Breast epithelium (tissue), 4 donors: Measurements from ENCODE around the gene TIGD1. TPM values are rescaled to one million over a fixed set of nuclear protein-coding genes. Genes with fewer than 3 reads are reported as not detected.
A peak's percentile ranks its signal among the peaks of the same experiment; 100 is the strongest.

Experiments
- DNase-seq, 2 donors: peaks; one replicate each; pipeline ENCODE4 v3.0.0-alpha.2; 2019; ENCODE audit warnings: low spot score in 2 of 2
- H3K27ac ChIP-seq, 2 donors: fragments of 200-600 bp; sonication (generic) in 1 of 2; one replicate each; pipeline ENCODE4 v1.5.1; 2016 to 2019; ENCODE audit warnings: mild to moderate bottlenecking in 1 of 2
- H3K27me3 ChIP-seq, 2 donors: fragments of 200-600 bp; sonication (generic) in 1 of 2; one replicate each; pipeline versions ENCODE4 v1.5.1 to v1.6.0; 2017 to 2019; ENCODE audit warnings: control low read depth in 1 of 2, mild to moderate bottlenecking in 1 of 2
- H3K36me3 ChIP-seq: fragments of 200-600 bp; one replicate; pipeline ENCODE4 v1.5.1; 2019
- H3K4me1 ChIP-seq, 2 donors: fragments of 200-600 bp; sonication (generic); one replicate each; pipeline ENCODE4 v1.5.1; 2016 to 2019; ENCODE audit warnings: control low read depth in 1 of 2
- H3K4me3 ChIP-seq, 3 donors: fragments of 200-600 bp; sonication (generic); 1 replicate in 2 of 3; 2 replicates in 1 of 3; pipeline ENCODE4 v1.5.1; 2016 to 2019; ENCODE audit warnings: mild to moderate bottlenecking in 3 of 3, moderate library complexity in 2 of 3
- H3K9me3 ChIP-seq, 2 donors: fragments of 200-600 bp; sonication (generic) in 1 of 2; one replicate each; pipeline ENCODE4 v1.5.1; 2016 to 2019; ENCODE audit warnings: control low read depth in 1 of 2
- POLR2A ChIP-seq: fragments of 450-650 bp; IDR thresholded peaks from one replicate; pipeline ENCODE4 v1.6.1; 2016; ENCODE audit warnings: antibody characterized with exemption, mild to moderate bottlenecking, moderate library complexity
- POLR2AphosphoS5 ChIP-seq, 3 donors: sonication (generic); formaldehyde crosslinking; IDR thresholded peaks; one replicate each; pipeline ENCODE4 v1.6.1; 2017; ENCODE audit warnings: antibody characterized with exemption in 3 of 3
- intact Hi-C: fragments of 100-400 bp; cut with DNase I; formaldehyde crosslinking; loops from one replicate; pipeline ENCODE4 v1.15.1; 2023; ENCODE audit warnings: low total_unique reads
- total RNA-seq, 3 donors: library from RNA; depleted of rRNA; stranded (reverse); fragments of >200 nt; gene quantifications; one replicate each; pipeline ENCODE4 v1.1.0, GENCODE V29; 2016
- TF ChIP-seq, protein P1 (sequence below), 3 donors: fragments of 450-650 bp; IDR thresholded peaks; one replicate each; pipeline ENCODE4 v1.5.1; 2016 to 2017; ENCODE audit warnings: antibody characterized with exemption in 3 of 3, mild to moderate bottlenecking in 3 of 3, moderate library complexity in 3 of 3

Gene TIGD1
- total RNA-seq, 3 donors from 2014 or later = 2.9 to 5.6 (median 5.0) TPM

DNA sequence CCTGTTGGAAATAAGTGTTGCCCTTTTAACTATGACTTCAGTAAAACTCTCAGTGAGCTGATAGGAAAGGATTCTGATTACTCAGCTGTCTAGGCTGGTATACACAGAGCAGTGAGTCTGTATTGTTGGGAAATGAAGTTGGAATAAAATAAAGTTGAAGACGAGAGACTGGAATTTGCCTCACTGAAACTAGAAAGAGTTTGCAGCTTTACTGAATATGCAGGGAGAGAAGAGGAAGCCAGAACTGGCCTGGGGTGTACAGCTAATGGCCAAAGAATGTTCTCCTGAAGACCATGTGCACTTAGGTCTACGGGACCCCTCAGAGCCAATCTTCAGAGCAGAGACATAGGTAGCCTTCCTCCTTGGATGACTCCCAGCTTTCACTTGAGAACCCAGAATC, 26.6 kb upstream of the TIGD1 start:
- no peaks in the 10 kb centered on the region for H3K36me3 ChIP-seq
- intact Hi-C loops = no loop called here
- peak overlapping the region; percentile 40 to 41 for H3K27ac ChIP-seq
- H3K4me1 ChIP-seq = no peaks in the 10 kb centered on the region
- H3K9me3 ChIP-seq = no peaks in the 10 kb centered on the region
- no peak for DNase-seq
- TF ChIP-seq POLR2A = no peak
- TF ChIP-seq, protein P1, sequence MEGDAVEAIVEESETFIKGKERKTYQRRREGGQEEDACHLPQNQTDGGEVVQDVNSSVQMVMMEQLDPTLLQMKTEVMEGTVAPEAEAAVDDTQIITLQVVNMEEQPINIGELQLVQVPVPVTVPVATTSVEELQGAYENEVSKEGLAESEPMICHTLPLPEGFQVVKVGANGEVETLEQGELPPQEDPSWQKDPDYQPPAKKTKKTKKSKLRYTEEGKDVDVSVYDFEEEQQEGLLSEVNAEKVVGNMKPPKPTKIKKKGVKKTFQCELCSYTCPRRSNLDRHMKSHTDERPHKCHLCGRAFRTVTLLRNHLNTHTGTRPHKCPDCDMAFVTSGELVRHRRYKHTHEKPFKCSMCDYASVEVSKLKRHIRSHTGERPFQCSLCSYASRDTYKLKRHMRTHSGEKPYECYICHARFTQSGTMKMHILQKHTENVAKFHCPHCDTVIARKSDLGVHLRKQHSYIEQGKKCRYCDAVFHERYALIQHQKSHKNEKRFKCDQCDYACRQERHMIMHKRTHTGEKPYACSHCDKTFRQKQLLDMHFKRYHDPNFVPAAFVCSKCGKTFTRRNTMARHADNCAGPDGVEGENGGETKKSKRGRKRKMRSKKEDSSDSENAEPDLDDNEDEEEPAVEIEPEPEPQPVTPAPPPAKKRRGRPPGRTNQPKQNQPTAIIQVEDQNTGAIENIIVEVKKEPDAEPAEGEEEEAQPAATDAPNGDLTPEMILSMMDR (IDR thresholded peaks at IDR 0.05) = no peak
- no peak for TF ChIP-seq POLR2AphosphoS5 (IDR thresholded peaks at IDR 0.05)
- no peaks in the 10 kb centered on the region for H3K27me3 ChIP-seq
- no peak overlapping the region for H3K4me3 ChIP-seq

DNA sequence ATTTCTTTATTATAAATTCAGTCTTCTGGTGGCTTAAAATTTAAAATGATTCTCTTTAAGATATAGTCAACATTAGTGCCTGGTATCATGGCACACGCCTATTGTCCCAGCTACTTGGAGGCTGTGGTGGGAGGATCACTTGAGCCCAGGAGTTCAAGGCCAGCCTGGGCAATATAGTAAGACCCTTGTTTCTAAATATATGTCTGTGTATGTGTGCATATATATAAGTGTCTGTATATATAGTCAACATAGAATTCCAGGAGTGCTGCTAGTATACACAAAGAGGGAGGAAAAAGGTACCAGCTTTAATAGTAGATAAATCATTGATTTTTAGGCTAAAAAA, 25.0 kb upstream of the TIGD1 start:
- Histone ChIP-seq H3K27me3 (no peaks in the 10 kb centered on the region), H3K4me3 (no peak overlapping the region), H3K36me3 (no peaks in the 10 kb centered on the region), H3K27ac (no peak overlapping the region), H3K4me1 (no peaks in the 10 kb centered on the region), H3K9me3 (no peaks in the 10 kb centered on the region)
- TF ChIP-seq POLR2A (no peak), POLR2AphosphoS5 (IDR thresholded peaks at IDR 0.05) (no peak)
- TF ChIP-seq, protein P1 (IDR thresholded peaks at IDR 0.05) = no peak
- no peak for DNase-seq
- intact Hi-C loops = no loop called here

DNA sequence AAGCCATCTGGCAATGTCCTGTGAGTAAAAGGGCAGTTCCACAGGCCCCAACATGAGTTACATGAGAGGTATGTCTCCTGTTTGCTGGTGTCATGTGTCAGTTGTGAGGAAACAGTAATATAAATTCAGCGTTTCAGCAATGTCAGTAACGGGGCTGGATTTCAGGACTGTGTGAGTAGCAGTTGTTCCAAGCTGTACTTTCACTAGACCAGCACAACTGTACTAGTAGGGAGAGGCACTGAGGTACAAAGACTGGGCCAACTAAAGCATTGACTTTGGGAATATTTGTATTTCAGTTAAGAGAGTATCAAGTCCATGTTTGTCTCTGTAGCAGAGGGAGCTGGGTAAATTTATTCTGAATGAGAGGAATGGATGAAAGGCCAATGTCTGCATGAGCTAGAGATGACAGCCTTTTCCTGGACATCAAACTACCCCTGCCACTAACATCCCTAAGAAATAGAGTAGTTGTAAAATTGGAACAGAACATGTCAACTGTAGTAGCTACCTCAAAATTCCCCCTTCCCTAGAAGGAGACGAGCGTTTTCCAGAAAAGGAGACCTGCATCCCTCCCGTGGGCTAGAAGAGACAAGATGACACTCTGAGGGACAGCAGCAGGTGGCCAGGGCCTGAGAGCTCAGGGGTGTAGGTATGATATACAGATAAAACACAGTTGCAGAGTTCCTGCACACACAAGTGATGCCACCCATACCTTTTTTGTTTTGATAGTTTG, 24.5 kb upstream of the TIGD1 start:
- H3K4me1 ChIP-seq = no peaks in the 10 kb centered on the region
- H3K27ac ChIP-seq = no peak overlapping the region
- intact Hi-C loops = no loop called here
- DNase-seq = no peak
- no peaks in the 10 kb centered on the region for H3K27me3 ChIP-seq
- no peaks in the 10 kb centered on the region for H3K36me3 ChIP-seq
- no peak overlapping the region for H3K4me3 ChIP-seq
- no peaks in the 10 kb centered on the region for H3K9me3 ChIP-seq
- TF ChIP-seq POLR2AphosphoS5 (IDR thresholded peaks at IDR 0.05) (no peak), POLR2A (no peak)
- TF ChIP-seq, protein P1 (IDR thresholded peaks at IDR 0.05) = no peak

DNA sequence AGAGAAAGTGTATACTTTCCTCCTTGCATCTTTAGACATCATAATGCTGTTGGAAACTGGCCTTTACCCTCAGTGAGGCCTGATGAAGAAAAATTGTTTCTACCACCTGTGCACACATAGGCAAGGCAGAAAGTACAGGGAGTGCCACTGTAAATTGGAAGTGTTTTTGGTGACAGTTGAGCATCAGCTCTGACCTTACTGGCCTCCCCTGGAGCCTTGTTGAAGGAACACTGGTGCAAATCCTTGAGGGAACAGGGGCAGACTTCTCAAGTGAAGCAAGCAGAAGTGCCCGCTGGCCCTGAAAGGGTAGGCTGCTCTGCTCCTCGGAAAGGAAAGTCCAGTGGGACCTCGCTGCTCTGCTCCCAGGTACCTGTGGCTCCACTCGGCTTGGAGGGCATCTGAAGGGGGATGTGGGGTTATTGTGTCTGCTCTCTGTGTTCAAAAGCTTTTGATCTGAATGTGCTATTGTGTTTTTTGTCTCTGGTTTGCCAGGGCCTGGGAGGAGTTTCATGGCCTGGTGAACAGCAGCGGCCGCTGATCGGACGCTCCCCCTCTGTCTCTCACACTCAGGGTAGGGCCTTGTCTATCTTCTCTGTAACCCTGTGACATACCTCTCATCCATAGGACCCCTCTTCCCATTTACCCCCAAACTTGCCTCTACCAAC, 23.5 kb upstream of the TIGD1 start:
- Histone ChIP-seq H3K36me3 (no peaks in the 10 kb centered on the region), H3K4me1 (no peaks in the 10 kb centered on the region), H3K27me3 (no peaks in the 10 kb centered on the region), H3K9me3 (no peaks in the 10 kb centered on the region), H3K4me3 (no peak overlapping the region), H3K27ac (no peak overlapping the region)
- intact Hi-C loops = no loop called here
- TF ChIP-seq, protein P1 (IDR thresholded peaks at IDR 0.05) = no peak
- TF ChIP-seq POLR2A (no peak), POLR2AphosphoS5 (IDR thresholded peaks at IDR 0.05) (no peak)
- no peak for DNase-seq

DNA sequence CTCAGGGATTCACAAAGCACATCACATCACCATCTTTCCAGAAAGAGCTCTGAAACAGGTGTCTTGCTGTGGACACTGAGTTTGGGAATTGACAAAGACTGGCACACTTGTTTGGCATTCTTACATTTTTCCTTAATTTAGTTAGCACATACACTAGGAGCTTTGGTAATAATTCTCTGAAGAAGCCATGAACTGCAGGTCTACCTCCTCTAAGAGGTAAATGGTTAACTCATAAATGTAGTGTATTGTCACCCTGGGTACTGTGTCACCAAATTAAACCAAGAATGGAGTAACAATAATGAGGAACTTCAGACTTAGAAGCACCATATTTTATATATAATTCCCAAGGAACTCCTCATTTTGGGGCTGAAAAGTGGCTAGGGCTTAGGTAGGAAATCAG, 22.7 kb upstream of the TIGD1 start:
- no peak overlapping the region for H3K27ac ChIP-seq
- H3K36me3 ChIP-seq = no peaks in the 10 kb centered on the region

More for the DNA sequence above, 22.7 kb upstream of the TIGD1 start:
- no peak for DNase-seq
- no peaks in the 10 kb centered on the region for H3K27me3 ChIP-seq
- H3K4me3 ChIP-seq = no peak overlapping the region
- intact Hi-C loops = no loop called here
- H3K4me1 ChIP-seq = no peaks in the 10 kb centered on the region
- no peak for TF ChIP-seq POLR2A
- TF ChIP-seq, protein P1 (IDR thresholded peaks at IDR 0.05) = no peak
- no peaks in the 10 kb centered on the region for H3K9me3 ChIP-seq
